Large intestine (tissue), 12 donors: Measurements from ENCODE around the gene UBE2B. TPM values are rescaled to one million over a fixed set of nuclear protein-coding genes. Genes with fewer than 3 reads are reported as not detected.
"Not testable (repeated sequence)": the region's sequence is repeated elsewhere in the genome, so short reads cannot be mapped to it uniquely, and the experiment has no call there.

Experiments used
- DNase-seq, 2 donors: peaks; one replicate each; pipeline versions ENCODE4 v3.0.0 to v3.0.0-alpha.2; 2013
- H3K27ac ChIP-seq: one replicate; pipeline ENCODE4 v1.5.1; 2013; ENCODE audit warnings: low read length
- H3K27me3 ChIP-seq: 2 replicates; pipeline ENCODE4 v1.6.1; 2013; ENCODE audit warnings: low read length; ENCODE audit not compliant: control insufficient read depth, insufficient read depth
- H3K36me3 ChIP-seq: 2 replicates; pipeline ENCODE4 v1.6.1; 2013; ENCODE audit warnings: low read length; ENCODE audit not compliant: control insufficient read depth, insufficient read depth
- H3K4me1 ChIP-seq: one replicate; pipeline ENCODE4 v1.6.1; 2013; ENCODE audit warnings: low read length; ENCODE audit not compliant: control insufficient read depth, insufficient read depth
- H3K4me3 ChIP-seq: one replicate; pipeline ENCODE4 v1.5.1; 2013; ENCODE audit warnings: low read length
- H3K9me3 ChIP-seq: one replicate; pipeline ENCODE4 v1.6.1; 2013; ENCODE audit warnings: mild to moderate bottlenecking, low read depth, low read length, moderate library complexity; ENCODE audit not compliant: control insufficient read depth
- WGBS: methylation state at CpG from one replicate; pipeline ENCODE4 v1.1.5; 2013; ENCODE audit warnings: low lambda C conversion rate; ENCODE audit not compliant: insufficient coverage; 5-methylcytosine and 5-hydroxymethylcytosine counted together
- long read RNA-seq, 11 donors: transcript quantifications; one replicate each; lab custom pipeline, GENCODE V29; 2026
- polyA plus RNA-seq: library from polyadenylated mRNA; unstranded; fragments of 120-200 nt; gene quantifications from one replicate; pipeline ENCODE4 v1.2.1, GENCODE V29; 2013

Gene UBE2B
- 130 TPM for polyA plus RNA-seq
- long read RNA-seq, donor 1, transcript UBE2B-201 (6 exons, 2,515 nt), result major isoform, 86 of 94 reads
- long read RNA-seq, donor 1, partial matches to known transcripts, result 0 of 94 reads
- long read RNA-seq, donor 1, other reads (novel, unspliced or antisense), result 5 of 94 reads
- long read RNA-seq, donor 2, transcript UBE2B-201 (6 exons, 2,515 nt), result major isoform, 215 of 255 reads
- long read RNA-seq, donor 2, partial matches to known transcripts, result 11 of 255 reads
- long read RNA-seq, donor 2, other reads (novel, unspliced or antisense), result 20 of 255 reads
- long read RNA-seq, donor 3, transcript UBE2B-201 (6 exons, 2,515 nt), result major isoform, 198 of 251 reads
- long read RNA-seq, donor 3, transcript UBE2B-203 (2 exons, 657 nt), result minor isoform, 5 of 251 reads
- long read RNA-seq, donor 3, partial matches to known transcripts, result 17 of 251 reads
- long read RNA-seq, donor 3, other reads (novel, unspliced or antisense), result 26 of 251 reads
- long read RNA-seq, donor 4, transcript UBE2B-201 (6 exons, 2,515 nt), result major isoform, 15 of 15 reads
- long read RNA-seq, donor 4, partial matches to known transcripts, result 0 of 15 reads
- long read RNA-seq, donor 4, other reads (novel, unspliced or antisense), result 0 of 15 reads
- long read RNA-seq, donor 5, transcript UBE2B-201 (6 exons, 2,515 nt), result major isoform, 91 of 121 reads
- long read RNA-seq, donor 5, partial matches to known transcripts, result 18 of 121 reads
- long read RNA-seq, donor 5, other reads (novel, unspliced or antisense), result 7 of 121 reads
- long read RNA-seq, donor 6, transcript UBE2B-201 (6 exons, 2,515 nt), result major isoform, 127 of 205 reads
- long read RNA-seq, donor 6, transcript UBE2B-204 (2 exons, 235 nt), result minor isoform, 6 of 205 reads
- long read RNA-seq, donor 6, partial matches to known transcripts, result 45 of 205 reads
- long read RNA-seq, donor 6, other reads (novel, unspliced or antisense), result 21 of 205 reads
- long read RNA-seq, donor 7, transcript UBE2B-201 (6 exons, 2,515 nt), result major isoform, 59 of 68 reads
- long read RNA-seq, donor 7, partial matches to known transcripts, result 5 of 68 reads
- long read RNA-seq, donor 7, other reads (novel, unspliced or antisense), result 0 of 68 reads
- long read RNA-seq, donor 8, transcript UBE2B-201 (6 exons, 2,515 nt), result major isoform, 174 of 224 reads
- long read RNA-seq, donor 8, partial matches to known transcripts, result 26 of 224 reads
- long read RNA-seq, donor 8, other reads (novel, unspliced or antisense), result 12 of 224 reads
- long read RNA-seq, donor 9, transcript UBE2B-201 (6 exons, 2,515 nt), result major isoform, 105 of 160 reads
- long read RNA-seq, donor 9, partial matches to known transcripts, result 37 of 160 reads
- long read RNA-seq, donor 9, other reads (novel, unspliced or antisense), result 13 of 160 reads
- long read RNA-seq, donor 10, transcript UBE2B-201 (6 exons, 2,515 nt), result major isoform, 107 of 125 reads
- long read RNA-seq, donor 10, partial matches to known transcripts, result 0 of 125 reads
- long read RNA-seq, donor 10, other reads (novel, unspliced or antisense), result 11 of 125 reads
- long read RNA-seq, donor 11, transcript UBE2B-201 (6 exons, 2,515 nt), result major isoform, 68 of 78 reads
- long read RNA-seq, donor 11, partial matches to known transcripts, result 0 of 78 reads
- long read RNA-seq, donor 11, other reads (novel, unspliced or antisense), result 0 of 78 reads

GRCh38 chr5:134370871-134371833 lies at the start of gene UBE2B:
Gene UBE2B, plus strand, starts transcription at chr5:134371569. Its CDS starts 27 bp downstream, at chr5:134371596.
- Histone ChIP-seq H3K4me1 (peaks cover 7% of the 10 kb centered on the region), H3K9me3 (no peaks in the 10 kb centered on the region), H3K36me3 (peaks cover 8% of the 10 kb centered on the region), H3K27me3 (no peaks in the 10 kb centered on the region), H3K27ac (peak within 1 kb of the TSS; percentile 94), H3K4me3 (peak within 1 kb of the TSS; percentile 87)
- DNase-seq, result peak; percentile 99 to 100
- no CpG with 5 or more reads among the region's 74 CpGs for WGBS

GRCh38 chr5:134327327-134327726 lies 44.0 kb upstream of the UBE2B start:
- no peaks in the 10 kb centered on the region for H3K36me3 ChIP-seq
- H3K27me3 ChIP-seq, result no peaks in the 10 kb centered on the region
- no peak for DNase-seq
- no peak overlapping the region for H3K4me3 ChIP-seq
- H3K4me1 ChIP-seq, result no peaks in the 10 kb centered on the region
- H3K27ac ChIP-seq, result no peak overlapping the region
- peaks cover 19% of the 10 kb centered on the region for H3K9me3 ChIP-seq

- WGBS, result 83% methylated on average over 2 of the region's 2 CpGs
- Histone ChIP-seq H3K27ac (no peak overlapping the region), H3K27me3 (no peaks in the 10 kb centered on the region), H3K36me3 (no peaks in the 10 kb centered on the region), H3K4me3 (no peak overlapping the region), H3K4me1 (no peaks in the 10 kb centered on the region), H3K9me3 (peaks cover 19% of the 10 kb centered on the region)
- DNase-seq, result no peak
These were observed 42.8 kb upstream of the UBE2B start for GRCh38 chr5:134328619-134329018.

- not testable (repeated sequence) for H3K36me3 ChIP-seq, H3K27me3 ChIP-seq, H3K4me1 ChIP-seq, H3K27ac ChIP-seq, H3K4me3 ChIP-seq, DNase-seq, H3K9me3 ChIP-seq
- no CpG with 5 or more reads among the region's 6 CpGs for WGBS
These were observed 34.5 kb upstream of the UBE2B start for GRCh38 chr5:134336833-134337232.

GRCh38 chr5:134343500-134343899 lies 27.9 kb upstream of the UBE2B start:
- no CpG with 5 or more reads among the region's 3 CpGs for WGBS
- not testable (repeated sequence) for H3K27me3 ChIP-seq, H3K4me1 ChIP-seq, DNase-seq, H3K9me3 ChIP-seq, H3K27ac ChIP-seq, H3K36me3 ChIP-seq, H3K4me3 ChIP-seq

GRCh38 chr5:134345476-134345875 lies 25.9 kb upstream of the UBE2B start:
- DNase-seq, H3K9me3 ChIP-seq, H3K4me1 ChIP-seq, H3K4me3 ChIP-seq, H3K27me3 ChIP-seq, H3K36me3 ChIP-seq: not testable (repeated sequence)
- no CpG with 5 or more reads among the region's 3 CpGs for WGBS
- H3K27ac ChIP-seq, result peak overlapping the region; percentile 71

- peak overlapping the region; percentile 71 for H3K27ac ChIP-seq
- no CpG with 5 or more reads among the region's 2 CpGs for WGBS
- H3K4me3 ChIP-seq, result no peak overlapping the region
These were observed 25.4 kb upstream of the UBE2B start for GRCh38 chr5:134345996-134346395.

GRCh38 chr5:134349463-134349862 lies 21.9 kb upstream of the UBE2B start:
- Histone ChIP-seq H3K9me3 (no peaks in the 10 kb centered on the region), H3K4me1 (peaks cover 8% of the 10 kb centered on the region), H3K4me3 (no peak overlapping the region), H3K36me3 (peaks cover 2% of the 10 kb centered on the region), H3K27ac (no peak overlapping the region), H3K27me3 (no peaks in the 10 kb centered on the region)
- DNase-seq, result no peak
- WGBS, result 40% methylated on average over 1 of the region's 4 CpGs

More at GRCh38 chr5:134345996-134346395, 25.4 kb upstream of the UBE2B start:
- Histone ChIP-seq H3K9me3 (no peaks in the 10 kb centered on the region), H3K36me3 (no peaks in the 10 kb centered on the region), H3K4me1 (peaks cover 8% of the 10 kb centered on the region), H3K27me3 (no peaks in the 10 kb centered on the region)
- DNase-seq, result peak; percentile 54 to 77

GRCh38 chr5:134355681-134356080 lies 15.7 kb upstream of the UBE2B start:
- H3K9me3 ChIP-seq, result no peaks in the 10 kb centered on the region
- H3K27me3 ChIP-seq, result no peaks in the 10 kb centered on the region
- no peak overlapping the region for H3K4me3 ChIP-seq
- peaks cover 2% of the 10 kb centered on the region for H3K36me3 ChIP-seq
- no peak for DNase-seq
- 70% methylated on average over 1 of the region's 5 CpGs for WGBS
- H3K27ac ChIP-seq, result no peak overlapping the region
- H3K4me1 ChIP-seq, result no peaks in the 10 kb centered on the region
